ENCODE results near the gene AZIN2.
"Not testable (repeated sequence)": the region's sequence is repeated elsewhere in the genome, so short reads cannot be mapped to it uniquely, and the experiment has no call there.

AZIN2 gene

DNA sequence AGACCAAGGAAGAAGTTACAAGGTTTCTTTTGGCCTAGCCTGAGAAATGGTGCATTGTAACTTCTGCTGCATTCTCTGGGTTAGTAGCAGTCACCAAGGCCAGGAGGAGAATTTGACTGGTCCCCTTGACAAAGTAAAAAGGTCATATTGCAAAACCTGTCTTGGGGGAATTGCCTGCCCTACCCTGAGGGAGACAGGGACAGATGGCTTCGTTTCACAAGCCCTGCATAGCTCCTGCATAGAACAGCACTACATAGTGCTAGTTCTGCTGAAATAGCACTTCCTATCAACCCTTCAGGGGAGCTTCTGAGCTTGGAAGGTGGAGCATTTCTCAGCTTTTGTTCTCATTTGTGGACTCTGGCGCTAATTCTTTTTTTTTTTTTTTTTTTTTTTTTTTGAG lies 23.9 kb upstream of the AZIN2 start:
- DNase-seq, result no peak

DNA sequence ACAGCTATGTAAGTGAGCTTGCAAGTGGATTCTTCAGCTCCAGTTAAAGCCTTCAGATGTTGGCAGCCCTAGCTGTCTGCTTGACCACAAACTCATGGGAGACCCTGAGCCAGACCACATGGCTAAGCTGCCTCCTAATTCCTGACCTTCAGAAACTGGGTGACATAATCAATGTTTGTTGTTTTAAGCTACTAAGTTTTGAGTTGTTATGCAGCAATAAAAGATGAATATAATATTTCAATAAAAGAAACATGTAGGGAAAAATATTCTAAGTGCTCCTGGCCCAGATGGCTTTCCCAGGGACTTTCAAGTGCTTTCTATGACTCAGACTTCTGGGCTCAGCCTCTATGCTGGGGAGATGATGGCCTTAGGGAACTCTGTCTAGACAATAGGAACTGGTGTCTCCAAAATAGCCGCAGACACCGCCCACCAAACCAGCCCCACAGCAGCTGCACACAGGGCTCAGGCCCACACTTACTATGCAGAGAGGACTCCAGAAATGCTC lies 20.3 kb upstream of the AZIN2 start:
- no peak for DNase-seq

DNA sequence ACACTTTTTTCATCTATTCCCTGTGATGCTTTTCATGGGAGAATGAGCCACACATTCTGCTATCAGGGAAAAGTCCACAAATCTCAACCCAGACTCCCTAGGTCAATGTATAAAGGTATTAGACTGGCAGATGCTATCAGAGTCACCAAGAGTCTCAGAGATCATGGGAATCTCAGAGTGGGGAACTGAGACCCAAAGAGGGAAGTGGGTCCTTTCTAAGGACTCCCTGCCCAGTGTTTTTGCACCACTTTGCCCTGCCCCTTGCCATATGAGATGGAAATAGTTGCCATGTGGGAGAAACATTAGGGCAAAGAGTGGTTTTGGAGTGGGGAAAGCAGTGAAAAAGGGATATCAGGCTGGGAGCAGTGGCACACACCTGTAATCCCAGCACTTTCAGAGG lies 19.1 kb upstream of the AZIN2 start:
- no peak for DNase-seq

DNA sequence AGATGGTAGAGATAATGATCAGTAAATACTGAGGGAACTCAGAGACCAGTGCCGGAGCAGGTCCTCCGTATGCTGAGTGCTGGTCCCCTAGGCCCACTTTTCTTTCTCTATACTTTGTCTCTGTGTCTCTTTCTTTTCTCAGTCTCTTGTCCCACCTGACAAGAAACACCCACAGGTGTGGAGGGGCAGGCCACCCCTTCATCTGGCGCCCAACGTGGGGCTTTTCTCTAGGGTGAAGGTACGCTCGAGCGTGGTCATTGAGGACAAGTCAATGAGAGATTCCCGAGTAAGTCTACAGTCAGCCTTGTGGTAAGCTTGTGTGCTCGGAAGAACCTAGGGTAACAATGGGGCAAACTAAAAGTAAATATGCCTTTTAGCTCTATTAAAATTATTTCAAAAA lies 16.7 kb upstream of the AZIN2 start:
- DNase-seq, result not testable (repeated sequence)

DNA sequence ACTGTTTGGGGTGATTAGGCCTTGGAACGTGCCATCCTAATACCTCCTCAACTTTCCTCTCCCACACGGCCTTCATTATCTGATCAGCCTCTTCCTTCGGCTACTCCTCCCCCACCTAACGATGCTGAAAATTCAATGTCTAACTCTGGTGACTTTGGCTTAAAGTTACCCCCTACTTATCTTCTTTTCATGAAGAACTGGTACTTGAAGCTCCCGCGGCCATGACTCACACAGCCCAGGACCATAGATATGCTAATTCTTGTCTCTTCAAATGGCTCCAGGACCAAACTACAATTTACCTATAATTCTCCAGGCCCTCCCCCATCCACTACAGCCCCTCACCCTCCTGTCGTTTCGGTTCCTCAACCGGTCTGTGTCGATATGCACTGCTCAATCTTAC lies 15.7 kb upstream of the AZIN2 start:
- no peak for DNase-seq

DNA sequence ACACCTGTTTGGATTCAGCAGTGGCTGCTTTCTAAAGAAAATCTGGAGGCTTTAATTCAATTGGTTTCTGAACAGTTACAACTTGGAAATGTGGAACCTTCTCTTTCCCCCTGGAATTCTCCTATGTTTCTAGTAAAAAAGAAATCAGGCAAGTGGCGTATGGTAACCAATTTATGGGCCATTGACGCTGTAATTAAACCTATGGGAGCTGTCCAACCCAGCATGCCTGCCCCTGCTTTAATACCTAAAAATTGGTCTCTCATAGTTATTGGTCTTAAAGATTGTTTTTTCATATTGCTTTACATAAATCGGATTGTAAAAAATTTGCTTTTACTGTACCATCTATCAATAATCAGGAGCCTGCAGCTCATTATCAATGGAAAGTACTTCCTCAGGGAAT lies 14.5 kb upstream of the AZIN2 start:
- DNase-seq, result not testable (repeated sequence)

DNA sequence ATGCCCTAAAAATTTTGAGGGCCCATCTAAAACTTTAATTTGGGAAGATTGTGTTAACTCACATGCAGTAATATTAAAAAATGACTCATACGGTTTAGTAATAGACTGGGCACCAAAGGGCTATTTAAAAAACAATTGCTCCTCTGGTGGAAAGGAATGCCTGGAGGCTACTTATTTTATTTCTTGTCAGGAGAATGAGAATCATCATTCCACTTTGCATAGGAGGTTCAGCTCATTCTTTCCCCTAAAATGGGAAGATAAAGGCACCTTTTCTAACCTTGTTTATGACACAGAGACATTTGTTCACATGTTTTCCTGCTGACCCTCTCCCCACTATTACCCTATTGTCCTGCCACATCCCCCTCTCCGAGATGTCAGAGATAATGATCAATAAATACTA lies 12.8 kb upstream of the AZIN2 start:
- DNase-seq, result not testable (repeated sequence)

DNA sequence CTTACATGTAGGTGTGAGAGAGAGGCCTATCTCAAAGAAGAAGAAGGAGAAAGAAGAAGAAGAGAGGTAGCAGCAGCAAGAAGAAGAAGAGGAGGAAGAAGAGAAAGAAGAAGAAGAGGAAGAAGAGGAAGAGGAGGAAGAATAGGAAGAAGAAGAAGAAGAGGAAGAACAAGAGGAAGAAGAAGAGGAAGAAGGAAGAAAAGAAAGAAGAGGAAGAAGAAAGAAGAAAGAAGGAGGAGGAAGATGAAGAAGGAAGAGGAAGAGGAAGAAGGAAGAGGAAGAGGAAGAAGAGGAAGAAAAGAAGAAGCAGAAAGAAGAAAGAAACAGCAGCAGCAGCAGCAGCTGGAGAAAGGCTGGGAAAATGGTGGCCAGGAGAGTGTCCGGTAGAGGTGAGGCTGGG lies 10.3 kb upstream of the AZIN2 start:
- DNase-seq, result no peak

DNA sequence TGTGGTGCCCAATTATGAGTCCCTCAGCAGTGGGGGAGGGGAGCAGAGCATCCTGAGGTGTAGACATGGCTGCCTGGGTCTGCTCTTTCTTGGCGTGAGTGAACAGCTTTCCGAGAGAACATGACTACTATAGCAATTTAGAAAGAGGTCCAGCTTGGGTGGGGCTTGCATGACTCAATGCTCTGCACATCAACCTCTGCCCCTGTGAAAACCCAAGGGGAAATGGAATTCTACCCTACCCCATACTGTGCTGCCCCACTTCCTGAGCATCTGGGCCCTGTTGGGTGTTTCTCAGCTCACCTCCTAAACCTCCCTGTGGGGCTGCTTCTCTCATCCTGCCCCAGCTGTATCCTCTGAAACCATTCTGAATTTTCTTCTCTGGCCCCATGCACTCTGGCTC lies 8.2 kb upstream of the AZIN2 start:
- no peak for DNase-seq

DNA sequence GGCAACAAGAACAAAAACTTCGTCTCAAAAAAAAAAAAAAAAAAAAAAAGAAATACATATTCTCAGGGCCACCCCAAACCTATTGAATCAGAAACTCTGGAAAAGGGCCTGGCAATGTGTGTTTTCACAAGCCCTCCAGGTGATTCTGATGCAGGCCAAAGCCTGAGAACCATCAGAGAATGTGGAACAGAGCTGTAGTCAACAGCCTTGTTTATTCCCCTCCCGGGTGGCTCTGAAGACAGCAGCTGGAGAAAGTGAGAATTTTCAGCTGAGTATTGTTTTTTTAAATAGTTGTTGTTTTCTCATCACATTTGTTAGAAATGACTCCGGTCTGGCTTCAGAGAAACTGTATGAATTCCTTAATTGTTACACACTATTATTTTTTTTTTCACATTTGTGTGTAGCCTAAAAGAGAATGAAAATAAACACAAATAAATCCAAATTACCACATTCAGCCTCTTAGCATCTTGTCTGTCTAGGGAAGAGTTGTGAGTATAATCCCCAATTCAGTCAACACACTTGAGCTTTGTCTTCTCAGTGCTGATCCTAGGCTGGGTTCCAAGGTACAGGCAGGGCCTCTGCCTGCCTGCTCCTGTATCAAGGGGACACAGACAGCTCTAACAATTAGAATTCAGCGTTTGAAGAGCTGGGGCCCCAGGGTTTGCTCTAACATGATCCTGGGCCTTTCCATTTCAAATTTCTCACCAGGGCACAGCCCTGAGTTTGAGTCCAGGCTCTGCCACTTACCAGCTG lies 6.6 kb upstream of the AZIN2 start:
- no peak for DNase-seq

DNA sequence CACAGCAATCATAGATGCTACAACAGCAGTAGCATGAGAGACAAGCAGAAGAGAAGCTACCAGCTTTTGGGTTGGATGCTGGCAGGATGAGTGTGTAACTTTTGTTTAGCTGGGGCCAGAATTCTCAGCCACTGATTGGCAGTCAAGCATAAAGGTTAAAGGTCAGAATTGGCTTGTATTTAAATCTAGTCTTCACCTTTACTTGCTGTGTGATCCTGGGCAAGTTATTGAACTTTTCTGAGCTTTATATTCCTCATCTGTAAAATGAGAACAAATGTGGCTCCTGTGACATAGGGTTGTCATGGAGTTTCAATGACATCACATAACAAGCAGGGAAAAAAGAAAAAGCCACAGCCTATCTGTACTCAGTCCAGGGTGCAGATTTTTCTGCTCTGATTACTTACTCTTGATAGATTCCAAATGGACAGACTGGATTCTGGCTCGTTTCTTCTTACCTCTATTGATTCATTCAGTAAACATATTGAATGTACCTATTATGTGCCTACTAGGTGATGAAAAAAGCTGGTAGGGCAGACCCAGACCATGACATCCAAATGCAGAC lies 2.8 kb upstream of the AZIN2 start:
- no peak for DNase-seq

DNA sequence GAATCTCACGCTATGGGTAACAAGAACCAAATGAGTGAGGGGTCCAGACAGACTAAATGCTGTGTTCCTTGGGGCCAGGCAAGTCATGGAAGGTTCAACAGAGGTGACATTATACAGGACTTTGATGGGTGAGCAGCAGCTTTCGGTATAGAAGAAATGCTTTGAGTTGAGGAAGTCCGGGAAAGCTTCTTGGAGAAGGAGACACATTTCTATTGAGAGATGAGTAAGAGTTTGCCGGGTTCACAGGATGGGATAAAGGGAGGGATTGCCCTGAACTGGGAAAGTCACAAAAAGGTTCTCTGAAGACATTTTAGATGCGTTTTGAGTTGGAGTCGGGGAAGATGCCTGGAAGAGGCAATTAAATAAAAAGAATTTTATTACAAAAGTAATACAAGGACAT lies 580 bp upstream of the AZIN2 start:
- DNase-seq, result no peak

DNA sequence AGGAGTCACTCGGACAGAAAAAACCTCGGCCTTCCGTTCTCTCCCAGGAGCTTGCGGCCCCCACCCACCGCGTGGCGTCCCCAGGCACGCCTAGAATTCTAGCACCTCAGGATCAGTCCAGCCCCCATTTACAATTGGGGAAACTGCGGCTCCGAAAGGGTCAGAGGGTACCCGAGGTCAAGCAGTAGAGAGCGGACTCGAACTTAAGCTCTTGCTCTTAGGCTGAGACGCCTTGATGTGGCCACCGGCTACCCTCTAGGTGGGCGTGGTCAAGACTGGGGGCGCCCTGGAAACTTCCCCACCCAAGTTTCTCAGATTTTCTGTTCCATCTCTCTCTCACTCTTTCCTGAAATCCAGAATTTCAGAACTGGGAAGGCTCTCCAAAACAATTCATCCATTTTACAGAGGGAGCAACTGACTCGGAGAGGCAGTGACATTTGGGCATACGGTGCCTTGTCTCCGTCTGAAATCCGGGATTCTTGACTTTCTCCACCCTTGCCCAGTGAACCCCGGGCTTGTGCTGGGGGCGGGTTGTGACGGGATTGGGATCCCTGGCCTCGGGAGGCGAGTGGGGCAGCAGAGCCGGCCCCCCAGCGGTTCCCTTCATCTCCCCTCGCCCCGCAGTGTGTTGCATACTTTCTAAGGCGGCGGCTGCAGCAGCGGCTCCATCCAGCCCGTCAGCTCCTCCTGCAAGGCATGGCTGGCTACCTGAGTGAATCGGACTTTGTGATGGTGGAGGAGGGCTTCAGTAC lies 777 bp downstream of the AZIN2 start:
- peak; percentile 49 for DNase-seq

DNA sequence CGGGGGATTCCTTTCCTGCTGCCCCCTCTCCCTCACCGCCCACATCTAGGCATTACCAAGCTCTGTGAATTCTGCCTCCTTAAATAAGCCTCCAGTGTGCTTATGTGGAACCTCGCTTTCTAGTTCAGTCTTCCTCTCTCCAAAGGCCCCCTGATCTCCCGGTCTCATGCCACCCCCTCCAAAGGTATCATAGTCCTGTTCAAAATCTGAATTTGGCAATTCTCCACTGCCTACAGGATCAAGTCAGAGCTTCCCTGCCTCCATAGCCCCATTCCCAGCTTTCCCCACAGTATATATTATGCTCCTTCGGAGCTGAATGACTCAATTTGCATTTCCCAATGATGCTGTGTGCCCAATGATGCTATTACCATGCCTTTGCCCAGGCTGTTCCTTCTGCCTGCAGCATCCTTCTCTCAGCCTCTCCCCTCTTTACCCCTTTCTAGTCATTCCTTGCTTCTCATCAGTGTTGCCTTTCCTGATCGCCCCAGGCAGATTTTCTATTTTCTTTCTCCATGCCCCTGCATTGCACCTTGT lies 1.7 kb downstream of the AZIN2 start:
- no peak for DNase-seq

DNA sequence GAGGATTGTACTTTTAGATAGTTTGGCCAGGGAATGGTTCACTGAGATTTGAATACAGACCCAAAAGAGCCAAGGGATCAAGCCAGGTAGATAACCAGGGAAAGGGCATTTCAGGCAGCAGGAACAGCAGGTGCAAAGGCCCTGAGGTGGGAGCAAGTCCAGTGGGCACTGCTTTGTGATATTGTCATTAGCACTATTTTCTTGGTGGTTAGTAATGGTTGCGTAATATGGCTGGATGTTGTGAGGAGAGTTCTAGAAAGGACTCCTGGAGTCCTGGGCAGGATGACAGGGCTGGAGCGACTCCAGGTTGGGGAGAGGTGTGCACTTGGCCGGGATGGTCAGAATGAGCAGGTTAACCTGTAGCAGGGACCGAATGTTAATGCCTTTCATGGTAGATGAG lies 4.4 kb downstream of the AZIN2 start:
- no peak for DNase-seq

DNA sequence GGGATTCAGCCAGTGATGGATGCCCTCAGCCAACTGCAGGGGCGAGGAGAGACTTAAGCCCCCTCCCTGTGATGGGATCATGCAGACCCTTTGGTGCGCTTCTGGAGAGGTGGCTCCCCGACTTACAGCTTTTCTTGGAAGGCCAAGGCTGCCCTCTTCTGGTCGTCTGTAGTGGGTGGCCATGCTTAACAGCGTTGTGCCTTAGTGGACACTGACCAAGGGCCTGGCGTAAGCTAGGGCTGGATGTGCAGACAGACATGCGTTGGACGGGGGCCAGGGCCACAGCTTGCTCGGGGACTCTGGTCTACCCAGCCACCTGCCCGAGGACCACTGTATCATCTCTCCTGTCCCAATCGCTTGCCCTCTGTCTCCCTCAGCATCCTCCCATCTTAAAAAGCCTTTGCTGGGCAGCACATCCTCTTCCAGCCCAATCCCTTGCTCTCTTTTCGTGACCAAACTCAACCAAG lies 5.5 kb downstream of the AZIN2 start:
- peak; percentile 64 for DNase-seq

DNA sequence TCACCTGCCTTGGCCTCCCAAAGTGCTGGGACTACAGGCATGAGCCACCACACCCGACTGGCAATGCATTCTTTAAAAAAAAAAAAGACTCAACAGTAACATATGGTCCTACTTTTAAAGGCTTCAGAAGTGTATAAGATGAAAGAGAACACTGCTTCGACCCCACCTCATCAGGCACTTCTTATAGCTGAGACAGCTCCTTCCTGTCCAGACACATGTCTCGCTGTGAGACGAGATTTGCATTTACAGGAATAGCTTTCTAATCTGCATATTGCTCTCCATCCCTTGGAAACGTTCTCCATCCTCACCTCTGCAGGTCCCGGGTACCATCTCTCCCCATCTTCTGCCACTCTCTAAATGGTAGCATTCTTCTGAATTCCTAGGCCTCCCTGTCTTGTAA lies 6.7 kb downstream of the AZIN2 start:
- DNase-seq, result no peak

DNA sequence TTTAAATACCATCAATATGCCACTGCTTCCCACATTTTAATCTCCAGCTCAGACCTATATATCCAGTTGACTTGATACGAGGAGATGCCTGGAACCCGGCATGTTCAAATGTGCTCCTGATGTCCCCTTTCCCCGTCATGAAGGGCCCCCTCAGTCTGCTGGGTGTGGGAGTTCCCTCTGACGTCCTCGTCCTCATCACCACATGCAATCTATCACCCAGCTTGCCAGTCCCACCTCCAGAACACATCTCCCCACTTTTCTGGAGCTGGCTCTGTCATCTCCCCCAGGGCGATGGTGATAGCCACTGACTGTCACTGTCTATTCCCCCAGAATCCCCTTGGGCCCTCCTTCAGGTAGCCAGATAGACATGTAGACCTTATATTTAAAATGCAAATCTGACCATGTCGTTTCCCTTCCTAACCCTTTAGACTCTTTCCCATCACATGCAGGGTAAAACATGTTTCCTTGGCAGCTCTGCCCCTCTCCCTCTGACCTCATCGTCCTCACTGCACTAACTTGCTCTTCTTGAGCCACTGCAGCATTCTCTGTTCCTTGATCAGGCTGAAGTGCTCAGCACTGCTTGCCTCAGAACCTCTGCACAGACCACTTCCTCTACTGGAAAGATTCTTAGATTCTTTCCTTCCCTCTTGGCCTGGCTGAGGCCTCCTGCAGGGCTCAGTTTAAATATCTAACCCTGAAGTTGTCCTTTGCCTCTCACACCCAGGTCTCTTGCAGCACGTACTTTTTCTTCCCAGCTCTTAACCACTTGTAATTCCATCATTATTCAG lies 7.4 kb downstream of the AZIN2 start:
- no peak for DNase-seq

DNA sequence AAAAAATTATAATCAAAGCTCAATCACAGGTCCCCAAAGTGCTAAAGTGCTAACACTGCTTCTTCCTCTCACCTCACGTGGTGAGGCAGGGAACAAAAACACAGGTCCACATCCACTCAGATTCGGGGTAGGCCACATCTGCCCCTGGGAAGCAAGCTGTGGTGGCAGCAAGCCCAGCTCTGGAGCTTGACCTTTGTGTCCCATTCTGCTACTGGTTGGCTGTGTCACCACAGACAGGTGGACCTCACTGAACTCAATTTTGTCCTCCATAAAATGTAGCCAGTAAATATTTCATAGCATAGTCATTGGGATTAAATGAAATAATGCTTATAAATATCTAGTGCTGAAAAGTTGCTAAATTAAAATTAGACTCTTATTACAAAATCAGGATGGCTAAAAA lies 8.5 kb downstream of the AZIN2 start:
- DNase-seq, result no peak

DNA sequence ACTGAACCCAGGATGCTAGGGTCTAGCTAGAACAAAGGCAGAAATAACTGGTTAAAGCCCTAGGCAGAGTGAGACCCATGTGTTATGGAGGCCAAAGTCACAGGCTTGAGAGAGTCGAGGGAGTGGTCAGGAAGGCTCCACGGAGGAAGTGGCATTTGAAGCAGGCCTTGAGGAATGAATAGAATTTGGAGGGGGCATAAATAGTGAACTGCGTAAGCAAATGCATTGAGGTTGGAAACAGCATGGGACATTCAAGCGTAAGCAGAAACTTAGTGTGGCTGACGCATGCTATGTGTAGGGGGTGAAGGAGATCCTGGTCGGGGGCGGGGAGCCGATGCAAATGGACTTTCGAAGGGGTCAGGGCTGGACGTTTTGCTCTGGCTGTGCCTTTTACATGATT lies 11.5 kb downstream of the AZIN2 start:
- no peak for DNase-seq

DNA sequence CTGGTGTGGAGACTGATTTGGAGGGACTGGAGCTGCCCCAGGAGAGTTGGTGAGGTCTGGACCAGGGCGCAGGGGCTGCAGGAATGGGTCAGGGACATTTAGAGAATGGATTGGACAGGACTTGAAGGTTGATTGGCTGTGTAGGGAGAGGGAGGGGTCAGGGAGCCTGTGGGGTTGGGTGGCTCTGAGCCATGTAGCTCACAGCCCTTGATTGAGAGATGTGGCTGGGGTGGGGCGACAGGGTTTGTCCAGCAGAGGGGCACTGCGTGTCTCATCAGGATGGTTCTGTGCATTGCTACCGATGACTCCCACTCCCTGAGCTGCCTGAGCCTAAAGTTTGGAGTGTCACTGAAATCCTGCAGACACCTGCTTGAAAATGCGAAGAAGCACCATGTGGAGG lies 12.1 kb downstream of the AZIN2 start:
- DNase-seq, result no peak

DNA sequence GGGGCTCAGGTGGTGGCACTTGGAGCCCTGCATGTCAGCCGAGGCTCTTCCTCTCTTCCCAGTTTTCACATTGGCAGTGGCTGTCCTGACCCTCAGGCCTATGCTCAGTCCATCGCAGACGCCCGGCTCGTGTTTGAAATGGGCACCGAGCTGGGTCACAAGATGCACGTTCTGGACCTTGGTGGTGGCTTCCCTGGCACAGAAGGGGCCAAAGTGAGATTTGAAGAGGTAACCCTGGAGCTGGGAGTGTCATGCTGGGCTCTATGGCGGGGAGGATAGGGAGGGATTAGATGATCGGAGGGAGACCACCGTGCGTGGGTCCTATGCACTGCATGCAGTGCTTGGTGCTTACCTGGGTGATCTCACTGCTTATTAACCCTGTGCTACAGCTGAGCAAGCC lies 13.5 kb downstream of the AZIN2 start:
- no peak for DNase-seq

Measured in right kidney (tissue), 1 donor.